H9 (cell line): ENCODE results near the gene MRAS. TPM values are rescaled to one million over a fixed set of nuclear protein-coding genes. Genes with fewer than 3 reads are reported as not detected.

Experiments
- DNase-seq: peaks from one replicate; pipeline ENCODE4 v3.0.0-alpha.2; 2017
- H2AFZ ChIP-seq: one replicate; pipeline ENCODE4 v1.6.1; 2013; ENCODE audit warnings: mild to moderate bottlenecking, low read length, control low read depth, moderate library complexity
- H2AK5ac ChIP-seq: 2 replicates; pipeline ENCODE4 v1.6.1; 2013; ENCODE audit warnings: low read length, control low read depth, mixed read lengths; ENCODE audit not compliant: insufficient read length
- H2BK120ac ChIP-seq: one replicate; pipeline ENCODE4 v1.6.1; 2013; ENCODE audit warnings: low read depth, mild to moderate bottlenecking, low read length, control low read depth, inconsistent platforms; ENCODE audit not compliant: poor library complexity, severe bottlenecking
- H2BK12ac ChIP-seq: 2 replicates; pipeline ENCODE4 v1.6.1; 2013; ENCODE audit warnings: low read length, control low read depth, mixed read lengths, low read depth; ENCODE audit not compliant: insufficient read length
- H2BK15ac ChIP-seq: 2 replicates; pipeline ENCODE4 v1.6.1; 2013; ENCODE audit warnings: low read depth, low read length, control low read depth
- H2BK20ac ChIP-seq: one replicate; pipeline ENCODE4 v1.6.1; 2013; ENCODE audit warnings: low read depth, mild to moderate bottlenecking, low read length, control low read depth, inconsistent platforms; ENCODE audit not compliant: poor library complexity, severe bottlenecking
- H2BK5ac ChIP-seq: 2 replicates; pipeline ENCODE4 v1.6.1; 2013; ENCODE audit warnings: low read length, control low read depth, mixed read lengths; ENCODE audit not compliant: insufficient read length
- H3K14ac ChIP-seq: 2 replicates; pipeline ENCODE4 v1.6.1; 2013; ENCODE audit warnings: low read length, control low read depth; ENCODE audit not compliant: insufficient read depth
- H3K18ac ChIP-seq: 2 replicates; pipeline ENCODE4 v1.6.1; 2013; ENCODE audit warnings: low read depth, mild to moderate bottlenecking, mixed read lengths, low read length, control low read depth; ENCODE audit not compliant: insufficient read length
- H3K23ac ChIP-seq: 2 replicates; pipeline ENCODE4 v1.6.1; 2013; ENCODE audit warnings: low read length, control low read depth, mixed read lengths, low read depth; ENCODE audit not compliant: insufficient read length
- H3K23me2 ChIP-seq: 2 replicates; pipeline ENCODE4 v1.6.1; 2013; ENCODE audit warnings: low read depth, mild to moderate bottlenecking, mixed read lengths, low read length, control low read depth; ENCODE audit not compliant: insufficient read length, poor library complexity, severe bottlenecking
- H3K27ac ChIP-seq: 2 replicates; pipeline ENCODE4 v1.5.1; 2013; ENCODE audit warnings: low read length, control low read depth, mixed read lengths, low read depth; ENCODE audit not compliant: insufficient read length
- H3K27me3 ChIP-seq: 2 replicates; pipeline ENCODE4 v1.6.1; 2013; ENCODE audit warnings: low read length, control low read depth, inconsistent platforms; ENCODE audit not compliant: insufficient read depth
- H3K4ac ChIP-seq: 2 replicates; pipeline ENCODE4 v1.6.1; 2013; ENCODE audit warnings: low read depth, mild to moderate bottlenecking, control low read depth, inconsistent platforms, low read length, moderate library complexity
- H3K4me1 ChIP-seq: 2 replicates; pipeline ENCODE4 v1.6.1; 2013; ENCODE audit warnings: low read length, control low read depth, inconsistent platforms; ENCODE audit not compliant: insufficient read depth
- H3K4me2 ChIP-seq: 2 replicates; pipeline ENCODE4 v1.6.1; 2013; ENCODE audit warnings: low read length, control low read depth, mixed read lengths; ENCODE audit not compliant: insufficient read length, insufficient read depth
- H3K56ac ChIP-seq: 2 replicates; pipeline ENCODE4 v1.6.1; 2013; ENCODE audit warnings: low read depth, mild to moderate bottlenecking, mixed read lengths, low read length, control low read depth; ENCODE audit not compliant: insufficient read length
- H3K79me1 ChIP-seq: 2 replicates; pipeline ENCODE4 v1.6.1; 2013; ENCODE audit warnings: low read depth, mild to moderate bottlenecking, moderate library complexity, low read length, control low read depth, inconsistent platforms; ENCODE audit not compliant: insufficient read depth, poor library complexity, severe bottlenecking
- H3K79me2 ChIP-seq: 2 replicates; pipeline ENCODE4 v1.6.1; 2013; ENCODE audit warnings: low read length, control low read depth, inconsistent platforms; ENCODE audit not compliant: insufficient read depth
- H3K9ac ChIP-seq: 2 replicates; pipeline ENCODE4 v1.6.1; 2013; ENCODE audit warnings: low read length, control low read depth, mixed read lengths; ENCODE audit not compliant: insufficient read length; ENCODE audit errors: extremely low read depth
- H3K9me3 ChIP-seq: one replicate; pipeline ENCODE4 v1.6.1; 2013; ENCODE audit warnings: low read depth, low read length, inconsistent platforms; ENCODE audit not compliant: control insufficient read depth
- H3T11ph ChIP-seq: one replicate; pipeline ENCODE4 v1.6.1; 2013; ENCODE audit warnings: mild to moderate bottlenecking, low read length, control low read depth, inconsistent platforms
- H4K20me1 ChIP-seq: one replicate; pipeline ENCODE4 v1.6.1; 2013; ENCODE audit not compliant: control insufficient read depth, insufficient read length, insufficient read depth
- H4K5ac ChIP-seq: 2 replicates; pipeline ENCODE4 v1.6.1; 2013; ENCODE audit warnings: low read depth, mild to moderate bottlenecking, mixed read lengths, low read length, control low read depth; ENCODE audit not compliant: insufficient read length
- H4K8ac ChIP-seq: replicated peaks from 2 replicates; pipeline ENCODE4 v1.6.1; 2013; ENCODE audit warnings: low read length, control low read depth, mixed read lengths, low read depth; ENCODE audit not compliant: insufficient read length
- H4K91ac ChIP-seq: 2 replicates; pipeline ENCODE4 v1.6.1; 2013; ENCODE audit warnings: low read depth, mild to moderate bottlenecking, moderate library complexity, mixed read lengths, low read length, control low read depth; ENCODE audit not compliant: insufficient read length
- H3K27ac Mint-ChIP-seq, 3 experiments: 2 replicates in 2 of 3; 3 replicates in 1 of 3; pipeline ENCODE4 v1.8.0; 2020 to 2021; ENCODE audit warnings: mixed read lengths in 3 of 3, mild to moderate bottlenecking in 1 of 3, moderate library complexity in 1 of 3
- H3K27me3 Mint-ChIP-seq: 2 replicates; pipeline ENCODE4 v1.8.0; 2021; ENCODE audit warnings: low read depth, mild to moderate bottlenecking, moderate library complexity, mixed read lengths
- H3K36me3 Mint-ChIP-seq, 3 experiments: 2 replicates in 2 of 3; 3 replicates in 1 of 3; pipeline ENCODE4 v1.8.0; 2020 to 2021; ENCODE audit warnings: low read depth in 3 of 3, mixed read lengths in 3 of 3; ENCODE audit not compliant: insufficient read depth in 1 of 3
- H3K4me1 Mint-ChIP-seq, 2 experiments: 2 replicates each; pipeline ENCODE4 v1.8.0; 2020; ENCODE audit warnings: mixed read lengths in 2 of 2
- H3K4me3 Mint-ChIP-seq, 2 experiments: 2 replicates in 1 of 2; 3 replicates in 1 of 2; pipeline ENCODE4 v1.8.0; 2020 to 2021; ENCODE audit warnings: mild to moderate bottlenecking in 2 of 2, mixed read lengths in 2 of 2, moderate library complexity in 1 of 2
- H3K9me3 Mint-ChIP-seq, 2 experiments: 2 replicates in 1 of 2; 3 replicates in 1 of 2; pipeline ENCODE4 v1.8.0; 2020; ENCODE audit warnings: mild to moderate bottlenecking in 2 of 2, mixed read lengths in 2 of 2, moderate library complexity in 1 of 2
- CTCF ChIP-seq: fragments of 200-600 bp; sonication (generic); conservative IDR thresholded peaks from 3 replicates; pipeline ENCODE4 v1.8.0; 2021; ENCODE audit warnings: antibody characterized with exemption, mild to moderate bottlenecking
- WGBS: extraction: QIAGEN DNeasy Blood & Tissue Kit; methylation state at CpG from one replicate; pipeline ENCODE4 v1.1.7; 2013; ENCODE audit warnings: missing lambda C conversion rate, low lambda C conversion rate, mixed read lengths; ENCODE audit not compliant: insufficient read length; ENCODE audit errors: extremely low coverage; 5-methylcytosine and 5-hydroxymethylcytosine counted together
- total RNA-seq: library from RNA; stranded (reverse); gene quantifications from 2 replicates; pipeline ENCODE4 v1.2.1, GENCODE V29; 2021

MRAS gene
- total RNA-seq, 1 experiment from 2014 or later, result 10.9 TPM

- H3K4me3 Mint-ChIP-seq, result peak overlapping the region in 1 of 2 experiments; percentile 37; a peak in 2 of 5 replicates
- no peaks in the 10 kb centered on the region for H3K79me2 ChIP-seq
- H3K36me3 Mint-ChIP-seq, result peaks cover 20 to 31% (median 24%) of the 10 kb centered on the region in 3 experiments
- TF ChIP-seq CTCF, result no peak
- no peak overlapping the region for H3K27ac ChIP-seq
- H3K79me1 ChIP-seq, result no peaks in the 10 kb centered on the region
- no peak overlapping the region for H3K4me2 ChIP-seq
- H2BK20ac ChIP-seq, result no peak overlapping the region
- no peak overlapping the region for H3K18ac ChIP-seq
- H3K56ac ChIP-seq, result no peak overlapping the region
- no peak overlapping the region for H2BK5ac ChIP-seq
- no peaks in the 10 kb centered on the region for H3K23me2 ChIP-seq
- no peak overlapping the region for H2BK12ac ChIP-seq
- no peaks in the 10 kb centered on the region for H4K20me1 ChIP-seq
- peak overlapping the region; percentile 76 to 92 (median 82) for H3K27ac Mint-ChIP-seq
- peak; percentile 58 for DNase-seq
- peaks cover 12% of the 10 kb centered on the region for H3K27me3 Mint-ChIP-seq
- no peaks in the 10 kb centered on the region for H3K9me3 ChIP-seq
- no peak overlapping the region for H4K5ac ChIP-seq
- H3K4me1 ChIP-seq, result peaks cover 27% of the 10 kb centered on the region; the same call in 1 of the 2 replicates
- H3T11ph ChIP-seq, result no peak overlapping the region
- no peak overlapping the region for H3K14ac ChIP-seq
- no peak overlapping the region for H4K8ac ChIP-seq
- no peak overlapping the region for H2AK5ac ChIP-seq
- H2BK120ac ChIP-seq, result no peak overlapping the region
- peaks cover 3 to 6% of the 10 kb centered on the region in 2 experiments; a peak in 4 of 5 replicates for H3K9me3 Mint-ChIP-seq
- H2AFZ ChIP-seq, result no peak overlapping the region
- H2BK15ac ChIP-seq, result no peak overlapping the region
- H4K91ac ChIP-seq, result no peak overlapping the region
- H3K4ac ChIP-seq, result no peak overlapping the region
- H3K4me1 Mint-ChIP-seq, result peaks cover 37 to 41% of the 10 kb centered on the region in 2 experiments
- no peak overlapping the region for H3K23ac ChIP-seq
- no peak overlapping the region for H3K9ac ChIP-seq
- H3K27me3 ChIP-seq, result no peaks in the 10 kb centered on the region
- no CpG with 5 or more reads among the region's 7 CpGs for WGBS
These were observed 60.6 kb downstream of the MRAS start for GRCh38 chr3:138408751-138409570.
